HG03095 (cell line): ENCODE data around the gene HOXA6.

Experiments used
- ATAC-seq: cut with Tn5 transposase; IDR thresholded peaks from one replicate; pipeline ENCODE4 v1.9.1; 2021; ENCODE audit warnings: moderate library complexity; ENCODE audit not compliant: unreplicated experiment

Gene HOXA6

DNA sequence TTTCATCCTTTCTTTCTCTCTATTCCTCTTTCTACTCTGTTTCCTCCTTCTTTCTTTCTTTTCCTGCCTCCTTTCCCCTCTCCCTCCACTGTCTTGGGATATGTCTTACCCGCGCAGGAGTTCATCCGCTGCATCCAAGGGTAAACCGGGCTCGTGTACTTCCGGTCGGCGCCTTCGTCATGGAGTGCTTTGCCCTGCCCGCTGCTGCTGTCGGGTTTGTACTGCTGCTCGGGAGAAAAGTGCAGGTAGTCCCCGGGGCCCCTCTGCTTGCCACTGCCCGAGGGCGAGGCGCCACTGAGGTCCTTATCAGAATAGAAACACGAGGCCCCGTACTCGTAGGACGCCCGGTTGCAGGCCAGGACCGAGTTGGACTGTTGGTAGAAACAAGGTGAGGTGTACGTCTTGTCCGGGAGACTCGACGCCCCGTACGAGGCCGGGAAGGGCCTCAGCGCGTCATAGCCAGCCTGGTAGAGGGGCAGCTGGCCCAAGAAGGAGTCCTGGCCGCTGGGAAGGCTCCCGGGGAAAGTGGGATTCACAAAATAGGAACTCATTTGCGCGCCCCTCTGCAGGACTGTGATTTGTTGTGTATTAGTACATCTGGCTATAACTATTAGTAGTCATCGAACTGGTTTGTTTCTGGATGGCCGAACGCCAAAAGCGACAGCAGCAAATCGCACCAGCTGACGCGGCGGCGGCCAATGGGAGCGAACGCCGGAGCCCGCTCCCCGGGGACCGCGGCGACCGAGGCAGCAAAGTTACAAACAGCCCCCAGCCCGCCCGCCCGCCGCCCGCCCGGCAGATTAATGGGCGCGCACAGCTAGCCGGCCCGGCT is at the start of gene HOXA6:
HOXA6 (minus strand) TSS at position 576 of the 832 bp plus-strand sequence; CDS start at position 551, 25 bp downstream.
- ATAC-seq: no peak

DNA sequence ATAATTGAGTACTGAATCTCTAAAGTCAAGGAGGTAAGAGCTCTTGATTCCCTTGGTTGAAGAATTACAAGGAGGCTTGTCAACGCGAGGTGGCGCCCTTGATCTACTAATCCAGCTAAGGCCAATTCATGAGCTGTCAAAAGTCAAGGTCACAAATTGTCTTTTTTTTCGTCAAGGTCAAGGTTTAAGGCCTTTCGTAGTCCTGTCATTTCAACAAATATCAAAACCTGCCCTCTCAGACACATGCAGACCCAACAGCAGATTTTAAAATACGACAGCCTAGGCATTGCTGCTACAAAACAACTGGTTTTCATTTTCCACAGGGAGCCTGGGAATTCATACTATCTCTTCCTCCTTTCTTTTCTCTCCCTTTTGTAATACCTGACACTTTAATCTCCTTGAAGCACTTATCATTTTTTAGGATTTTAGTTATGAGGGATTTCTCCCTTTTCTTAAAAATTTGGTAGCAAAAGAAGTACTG is 48.8 kb upstream of the HOXA6 start:
- no peak for ATAC-seq

DNA sequence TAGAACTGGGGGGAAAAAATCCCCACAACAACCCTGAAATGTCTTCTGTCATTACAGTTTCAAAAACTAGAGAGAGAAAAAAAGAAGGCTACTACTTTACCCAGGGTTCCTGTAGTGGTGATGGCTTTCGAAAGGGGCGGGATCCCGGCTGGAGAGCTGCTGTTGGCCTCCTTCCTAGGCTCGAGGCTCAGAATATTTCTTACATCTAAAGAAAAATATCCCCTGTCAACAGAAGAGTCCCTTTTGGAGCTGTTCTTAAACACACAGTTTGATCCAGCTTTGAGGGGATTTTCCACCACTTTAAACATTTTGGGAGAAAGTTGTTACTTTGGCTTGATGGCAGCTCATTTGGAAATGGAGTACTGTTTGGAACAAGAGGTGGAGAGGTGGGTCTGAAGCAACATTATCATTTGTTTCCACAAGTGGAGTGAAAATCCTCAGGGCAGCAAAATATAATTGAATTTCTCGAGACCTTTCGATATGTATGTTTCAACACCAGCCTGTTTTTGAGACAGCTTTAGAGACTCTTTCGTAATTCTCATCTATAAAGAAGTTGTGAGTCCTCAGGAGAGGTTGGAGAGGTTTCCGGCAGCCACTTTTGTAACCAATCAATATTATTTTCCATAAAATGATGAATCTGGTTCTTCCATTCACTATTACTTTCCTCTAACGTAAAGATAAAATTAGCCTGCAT is 47.3 kb upstream of the HOXA6 start:
- ATAC-seq: no peak

DNA sequence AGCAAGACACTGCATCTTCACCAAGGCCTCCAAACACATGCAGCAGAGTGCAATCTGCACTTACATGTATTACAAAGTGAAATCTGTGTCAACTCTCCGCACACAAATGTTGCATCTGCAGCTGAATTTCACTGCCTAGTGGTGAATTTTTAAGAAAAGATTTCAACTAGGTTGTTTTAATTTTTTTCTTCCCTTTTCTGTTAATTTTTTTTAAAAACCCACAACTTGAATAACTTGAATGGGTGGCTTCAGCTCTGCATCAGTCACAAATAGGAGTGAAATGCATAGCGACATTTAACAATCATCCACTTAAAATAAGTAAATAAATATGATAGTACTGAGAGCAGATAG is 46.4 kb upstream of the HOXA6 start:
- ATAC-seq: no peak

DNA sequence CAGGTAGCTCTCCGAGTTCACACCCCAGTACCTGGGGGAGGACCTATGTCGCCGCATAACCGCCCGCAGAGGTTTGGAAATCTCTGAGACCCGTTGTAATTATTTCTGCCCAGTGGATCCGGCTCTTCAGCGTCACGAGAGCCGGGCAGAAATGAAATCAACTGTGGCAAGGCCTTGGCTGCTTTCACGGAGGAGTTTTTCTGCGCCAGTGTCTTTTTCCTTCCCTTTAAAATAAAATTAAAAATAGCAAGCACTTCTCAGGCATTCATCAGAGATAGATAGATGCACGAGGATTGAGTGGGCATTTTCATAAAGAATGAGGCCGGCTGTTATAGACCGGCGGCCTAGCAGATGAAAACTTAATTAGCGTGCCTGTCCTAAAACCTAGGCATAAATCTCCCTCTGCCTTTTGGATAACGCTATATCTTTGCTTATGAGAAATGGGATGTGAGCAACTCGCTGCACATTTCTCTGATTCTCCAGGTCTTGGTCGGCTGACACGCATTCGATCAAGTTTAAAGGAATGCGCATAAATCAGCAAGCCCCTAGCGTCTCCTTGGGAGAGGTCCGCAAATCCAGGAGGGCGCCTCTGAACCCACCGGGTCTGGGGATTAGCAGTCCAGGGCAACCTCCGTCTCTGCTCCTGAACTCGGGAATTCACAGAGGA is 45.9 kb upstream of the HOXA6 start:
- no peak for ATAC-seq

DNA sequence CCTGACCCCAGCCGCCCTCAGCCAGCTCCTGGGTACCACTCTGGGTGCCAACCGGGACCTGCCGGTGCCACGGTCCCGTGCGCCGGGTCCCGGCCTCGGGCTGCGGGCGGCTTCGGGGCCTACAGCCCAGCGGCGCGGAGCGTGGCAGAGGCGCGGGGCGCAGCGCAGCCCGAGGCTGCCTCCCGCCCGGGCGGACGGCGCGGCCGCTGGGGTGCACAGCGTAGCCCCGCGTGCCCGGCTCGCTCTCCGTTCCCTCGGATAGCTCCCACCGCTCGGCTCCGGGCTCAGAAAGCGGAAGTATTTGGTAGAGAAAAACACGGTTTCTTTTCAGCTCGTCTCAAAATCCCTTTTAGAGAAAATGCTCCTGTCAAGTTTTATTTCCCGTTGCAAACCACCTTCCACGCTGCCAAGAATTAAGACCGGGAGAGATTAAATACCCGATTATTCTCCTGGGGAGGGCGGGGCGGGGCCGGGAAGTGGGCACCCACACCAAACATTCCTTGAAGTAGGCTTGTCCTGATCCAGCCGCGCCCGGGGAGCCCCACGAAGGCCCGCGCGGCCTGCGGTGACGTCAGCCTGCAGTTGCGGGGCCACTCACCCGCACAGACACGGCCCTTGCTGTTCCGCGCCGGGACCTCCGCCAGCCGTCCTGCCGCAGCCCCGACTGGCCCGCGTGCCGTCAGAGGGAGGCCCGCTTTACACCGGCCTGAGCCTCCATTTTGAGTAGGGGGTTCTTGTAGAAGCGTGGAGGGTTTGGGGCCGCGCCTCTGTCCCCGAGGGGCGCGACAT is 45.2 kb upstream of the HOXA6 start:
- ATAC-seq: no peak

DNA sequence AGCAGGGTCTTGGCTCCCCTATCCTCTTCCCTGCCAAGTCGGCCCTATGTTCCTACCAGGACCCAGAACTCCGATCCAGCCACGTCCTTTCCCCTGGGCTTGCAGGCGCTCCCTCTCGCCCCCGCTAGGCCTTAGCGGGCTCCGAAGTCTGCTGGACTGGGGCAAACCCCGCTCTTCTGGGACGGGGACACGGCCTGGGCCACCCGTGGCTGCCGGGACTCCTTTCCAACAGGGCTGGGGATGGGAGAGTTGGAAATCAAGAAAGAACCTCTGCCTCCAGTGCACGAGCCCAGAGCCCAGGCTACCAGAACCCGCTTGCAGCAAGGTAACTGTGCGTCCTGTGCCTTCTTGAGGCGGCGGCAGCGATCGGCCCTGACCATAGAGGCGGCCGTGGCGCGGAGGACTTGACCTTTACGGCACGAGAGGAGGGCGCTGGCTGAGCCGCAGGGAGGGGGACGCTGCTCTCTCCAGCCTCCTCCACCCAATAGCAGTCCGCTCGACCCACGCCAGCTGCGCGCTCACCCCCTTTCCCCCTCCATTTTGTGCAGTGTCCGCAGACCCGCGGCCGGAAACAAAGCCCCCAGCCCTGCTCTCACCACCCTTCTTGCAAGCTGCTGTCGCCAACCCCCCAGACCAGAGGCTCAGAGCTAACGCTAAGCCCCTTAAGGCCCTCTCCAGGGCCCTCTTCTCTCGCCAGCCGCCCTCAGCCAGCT is 44.4 kb upstream of the HOXA6 start:
- no peak for ATAC-seq

DNA sequence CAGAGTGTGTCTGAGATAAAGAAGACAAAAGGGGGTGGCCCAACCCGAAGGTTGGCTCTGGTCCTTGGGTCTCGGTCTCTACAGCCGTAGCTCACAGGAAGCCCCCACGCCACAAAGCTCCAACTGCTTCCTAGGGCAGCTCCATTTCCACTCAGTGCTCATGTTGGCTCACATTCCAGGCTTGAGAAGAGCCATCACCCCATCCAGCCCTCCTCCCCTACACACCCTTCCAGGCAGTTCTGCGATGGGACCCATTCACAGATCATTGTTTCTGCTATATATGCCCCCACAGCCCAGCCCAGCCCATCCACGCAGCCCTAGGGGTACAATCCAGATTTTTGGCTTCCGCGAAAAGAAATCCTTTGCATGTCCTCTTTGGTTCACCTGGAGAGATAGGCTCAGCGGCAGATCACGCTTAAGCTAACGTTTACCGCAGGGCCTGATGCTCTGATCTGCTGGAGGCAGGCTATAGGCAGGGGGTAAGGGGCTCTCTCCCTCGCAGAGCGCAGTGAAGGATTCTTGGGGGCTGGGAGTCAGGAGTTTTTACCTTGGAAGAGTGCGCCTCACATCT is 43.7 kb upstream of the HOXA6 start:
- no peak for ATAC-seq

DNA sequence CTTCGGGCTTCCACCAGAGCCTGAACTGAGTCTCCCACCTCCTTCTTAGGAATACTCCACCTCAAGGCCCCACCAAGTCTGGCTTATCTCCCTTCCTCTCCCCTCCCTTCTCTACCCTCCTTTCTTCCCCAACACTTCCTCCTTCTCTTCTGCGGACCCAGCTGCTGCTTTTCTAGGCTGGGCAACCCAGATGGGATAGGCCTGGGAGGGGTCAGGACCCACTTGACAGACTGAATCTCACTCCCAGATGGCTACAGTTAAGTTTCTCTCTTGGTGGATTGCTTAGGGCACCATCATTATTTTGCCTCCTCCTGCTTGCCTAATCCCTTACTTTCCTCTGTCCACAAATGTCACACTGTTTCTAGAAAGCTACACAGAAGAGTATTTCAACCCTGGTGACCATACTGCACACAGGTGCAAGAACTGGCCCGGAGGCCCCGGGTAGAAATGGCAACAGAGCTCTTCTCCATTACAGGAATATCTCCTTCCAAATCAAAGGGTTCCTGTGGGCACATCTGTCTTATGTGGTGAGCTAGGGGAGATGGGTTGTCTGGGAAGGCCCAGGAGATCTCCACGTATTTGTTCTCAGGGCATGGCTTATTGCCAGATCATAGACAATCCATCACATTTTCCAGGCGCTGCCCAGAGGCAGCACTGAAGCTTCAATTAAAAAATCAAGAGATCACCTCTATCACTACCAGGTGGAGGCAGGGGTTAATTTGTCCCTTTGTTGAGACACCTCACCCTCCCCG is 42.6 kb upstream of the HOXA6 start:
- ATAC-seq: no peak

DNA sequence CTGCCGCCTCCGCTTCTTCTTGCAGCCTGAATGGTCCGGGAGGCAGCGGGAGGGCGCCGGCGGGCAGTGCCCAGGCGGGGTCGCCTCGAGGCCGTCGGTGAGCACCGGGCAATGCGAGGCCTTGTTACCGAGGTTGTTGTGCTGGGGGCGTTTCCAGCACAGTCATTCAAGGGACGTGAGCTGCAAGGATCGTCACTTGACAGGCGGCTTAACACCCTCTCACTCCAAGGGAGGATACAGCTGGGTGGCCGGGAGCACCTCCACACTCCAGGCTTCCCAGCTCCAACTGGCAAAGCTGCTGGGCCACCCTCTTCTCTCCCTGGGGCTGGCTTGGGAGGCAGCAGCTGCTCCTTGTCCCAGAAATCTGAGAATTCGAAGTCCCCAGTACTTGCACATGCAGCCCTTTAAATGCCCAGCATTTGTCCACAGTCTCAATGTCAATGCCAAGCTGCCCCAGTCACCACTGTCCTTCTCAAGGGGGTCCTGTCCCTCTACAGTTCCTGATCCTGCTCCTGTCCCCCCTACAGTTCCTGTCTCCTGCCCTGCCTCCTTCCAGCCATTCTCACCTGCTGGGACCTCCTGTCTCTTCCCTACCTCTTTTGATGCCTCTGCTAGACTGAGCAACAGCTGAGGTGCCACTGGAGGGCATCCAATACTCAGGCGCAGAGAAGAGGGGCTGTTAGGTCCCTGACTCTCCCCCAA is 41.9 kb upstream of the HOXA6 start:
- no peak for ATAC-seq

DNA sequence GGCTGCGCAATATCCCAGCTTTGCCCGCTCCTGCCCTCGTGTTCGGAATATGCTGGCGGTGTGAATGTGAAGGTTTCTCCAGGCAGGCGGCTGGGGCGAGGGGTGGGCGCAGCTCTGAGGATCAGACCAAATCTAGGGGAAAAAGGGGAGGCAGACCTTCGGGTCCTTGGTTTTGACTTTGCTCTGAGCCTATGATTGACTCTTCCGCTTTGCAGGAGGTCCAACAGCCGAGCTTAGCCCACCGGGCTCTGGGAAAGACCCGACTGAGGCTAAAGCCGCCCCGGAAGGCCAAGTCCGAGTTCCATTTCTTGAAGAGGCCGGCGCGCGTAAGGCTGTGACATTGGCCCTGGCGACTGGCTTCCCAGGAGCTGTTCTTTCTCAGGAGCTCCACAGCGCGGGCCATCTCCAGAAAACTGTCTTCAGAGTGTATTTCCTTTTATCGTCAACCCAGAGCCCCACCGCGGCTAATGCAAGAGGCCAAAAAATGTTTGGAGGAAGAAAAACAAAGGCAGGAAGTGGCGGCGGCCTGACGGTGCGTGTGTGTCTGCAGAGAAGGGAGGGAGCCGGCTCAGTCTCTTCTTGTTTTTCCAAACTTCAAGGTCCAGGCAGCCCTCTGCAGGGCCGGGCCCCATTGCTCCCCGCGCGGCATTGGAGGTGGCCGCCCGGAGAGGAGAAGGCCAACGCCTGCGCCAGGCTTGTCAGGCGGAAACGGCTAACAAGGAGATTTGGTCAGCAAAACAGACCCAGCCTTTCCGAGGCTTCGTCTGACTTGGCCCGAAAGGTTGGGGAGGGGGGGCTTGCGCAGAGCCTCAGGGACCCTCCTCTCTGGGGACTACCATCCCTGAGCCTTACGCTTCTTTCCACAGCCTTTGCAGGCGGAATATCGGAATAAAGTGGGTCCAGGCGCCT is 41.1 kb upstream of the HOXA6 start:
- ATAC-seq: no peak

DNA sequence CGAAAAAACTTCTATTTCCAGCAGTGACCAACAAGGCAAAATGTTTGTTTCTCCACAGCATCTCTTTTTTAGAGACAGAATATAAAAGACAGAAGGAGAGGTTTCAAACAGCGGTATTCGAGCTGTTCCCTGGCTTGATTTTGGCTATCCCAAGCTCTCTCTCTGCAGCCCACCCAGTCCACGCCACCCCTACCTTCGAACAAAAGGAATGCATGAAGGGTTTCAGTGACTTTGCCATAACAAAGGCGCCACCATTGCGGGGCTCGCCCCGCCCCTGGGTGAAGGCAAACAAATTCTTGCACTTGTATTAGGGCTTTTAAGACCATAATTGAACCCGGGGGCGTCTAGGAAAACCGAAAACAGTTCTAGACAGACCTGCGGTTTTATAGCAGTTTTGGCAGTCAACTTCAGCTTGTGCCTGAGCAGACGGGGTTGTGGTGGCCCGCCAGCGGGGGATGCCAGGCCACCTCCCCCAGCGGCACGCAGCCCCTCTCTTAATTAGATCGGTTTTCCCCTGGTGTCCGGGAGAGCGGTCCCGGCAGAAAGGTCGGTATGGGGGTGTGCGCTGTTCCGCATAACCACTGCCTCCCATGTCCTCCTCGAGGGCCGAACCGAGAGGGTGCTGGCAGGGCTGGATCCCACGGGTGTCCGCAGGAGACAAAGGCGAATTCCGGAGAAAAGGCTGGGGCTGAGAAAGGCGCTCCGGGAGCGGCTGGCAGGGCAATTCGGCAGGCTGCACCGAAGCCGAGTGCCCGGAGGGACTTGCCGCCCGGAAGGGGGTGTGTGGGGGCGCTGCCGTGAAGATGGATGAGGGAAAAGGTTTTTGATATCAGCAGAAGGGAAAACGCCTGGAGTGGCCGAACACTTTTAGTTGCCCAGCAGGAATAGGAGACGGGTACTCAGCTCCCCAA is 40.2 kb upstream of the HOXA6 start:
- ATAC-seq: no peak

DNA sequence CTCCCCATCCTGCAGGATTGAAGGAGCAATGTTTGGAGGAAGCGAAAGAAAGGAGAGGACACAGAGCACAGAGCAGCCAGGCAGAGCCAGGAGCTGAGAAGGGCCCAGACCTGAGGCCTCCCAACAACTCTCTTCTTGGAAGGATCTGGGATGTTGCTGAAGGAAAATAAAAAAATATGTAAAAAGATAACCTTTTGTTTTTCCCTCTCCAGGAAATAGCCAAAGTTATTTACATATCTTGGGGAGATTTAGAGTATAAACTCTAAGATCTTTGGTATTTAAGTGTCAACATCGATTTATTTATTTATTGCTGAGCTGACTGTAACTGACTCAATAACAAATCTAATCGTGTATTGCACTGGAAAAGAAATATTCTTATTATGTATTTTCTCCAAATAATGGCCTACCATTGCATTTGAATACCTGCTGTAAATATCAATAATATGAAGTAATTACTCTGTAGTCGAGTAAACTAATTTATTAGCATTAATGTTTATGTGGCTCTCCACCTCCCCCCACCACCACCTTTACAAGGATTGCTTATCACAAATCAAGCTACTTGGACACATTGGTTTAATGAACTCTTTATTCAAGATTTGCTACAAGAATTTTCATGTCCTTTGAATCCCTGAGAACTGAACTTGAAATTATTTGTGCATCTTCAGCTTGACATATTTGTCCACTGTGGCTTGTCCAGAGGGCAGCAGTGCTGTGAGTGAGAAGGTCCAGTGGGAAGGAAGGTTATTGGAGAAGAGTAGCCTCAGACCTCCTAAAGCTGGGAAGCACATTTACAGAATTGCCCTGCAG is 39.3 kb upstream of the HOXA6 start:
- ATAC-seq: no peak

DNA sequence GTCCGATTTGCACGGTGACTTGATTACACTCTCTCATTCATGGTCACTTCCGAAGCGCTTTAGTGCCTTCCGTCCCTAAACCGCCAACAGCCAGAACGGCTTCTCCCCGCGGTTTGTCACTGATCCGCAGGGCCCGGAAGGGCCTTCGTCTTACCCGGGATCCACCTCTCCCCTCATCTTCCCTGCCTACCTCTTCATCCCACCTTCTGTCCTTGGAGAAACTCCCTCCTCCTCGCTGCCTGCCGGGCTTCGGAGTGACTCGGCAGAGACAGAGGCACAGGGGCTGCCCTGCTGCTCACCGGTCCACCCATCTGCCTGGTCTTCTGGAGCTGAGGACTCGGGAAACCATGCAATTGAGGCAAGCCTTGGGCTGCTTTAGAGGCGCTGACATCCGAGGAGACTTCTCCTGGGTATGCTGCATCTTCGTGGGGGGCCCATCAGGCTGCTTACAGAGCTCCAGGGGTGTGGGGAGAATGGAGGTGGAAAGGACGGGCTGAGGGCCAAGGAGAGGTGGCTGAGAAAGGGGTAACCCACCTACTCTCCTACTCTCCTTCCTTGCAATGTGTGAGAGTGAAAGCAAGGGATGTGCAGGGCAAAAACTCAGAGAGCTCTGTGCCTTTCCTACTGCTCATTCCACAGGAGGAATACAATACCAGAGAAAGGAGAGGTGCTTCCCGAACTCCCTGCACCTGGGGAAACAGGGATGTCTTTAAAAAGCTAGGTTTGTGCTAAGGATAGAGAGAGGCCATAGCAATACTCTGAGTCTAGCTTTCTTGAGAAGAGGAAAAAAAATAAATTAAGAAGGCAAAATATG is 38.5 kb upstream of the HOXA6 start:
- ATAC-seq: no peak
